ENCODE results near the gene RERGL.

GRCh38 chr12:18139254-18139653, 49.3 kb upstream of the RERGL start:
- TF ChIP-seq CTCF (IDR thresholded peaks at IDR 0.05; ENCODE audit: insufficient read depth, low read depth, low read length) (no peak), EZH2 (IDR thresholded peaks at IDR 0.05; ENCODE audit: insufficient read depth, low read length) (no peak)
